ENCODE data around the gene FAM107B.

DNA sequence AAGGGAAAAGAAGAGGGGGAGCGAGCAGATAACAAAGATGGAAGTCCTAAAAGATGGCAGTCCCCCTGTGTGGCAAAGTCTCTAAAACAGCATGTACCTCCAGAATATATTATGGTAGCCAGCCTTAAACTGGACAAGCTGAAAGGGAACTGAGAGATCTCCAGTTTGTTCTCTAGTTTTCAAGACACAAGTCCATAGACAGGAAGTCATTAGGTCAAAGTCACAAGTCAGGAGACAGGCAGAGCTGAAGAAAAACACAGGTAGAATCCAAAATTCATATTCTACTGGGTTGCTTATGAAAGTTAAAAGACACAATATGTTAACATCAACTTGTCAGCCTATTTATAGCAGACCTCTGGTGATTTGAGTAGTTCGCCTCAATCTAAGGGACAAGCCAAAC, 38.7 kb downstream of the FAM107B start:
- TF ChIP-seq, protein P1, sequence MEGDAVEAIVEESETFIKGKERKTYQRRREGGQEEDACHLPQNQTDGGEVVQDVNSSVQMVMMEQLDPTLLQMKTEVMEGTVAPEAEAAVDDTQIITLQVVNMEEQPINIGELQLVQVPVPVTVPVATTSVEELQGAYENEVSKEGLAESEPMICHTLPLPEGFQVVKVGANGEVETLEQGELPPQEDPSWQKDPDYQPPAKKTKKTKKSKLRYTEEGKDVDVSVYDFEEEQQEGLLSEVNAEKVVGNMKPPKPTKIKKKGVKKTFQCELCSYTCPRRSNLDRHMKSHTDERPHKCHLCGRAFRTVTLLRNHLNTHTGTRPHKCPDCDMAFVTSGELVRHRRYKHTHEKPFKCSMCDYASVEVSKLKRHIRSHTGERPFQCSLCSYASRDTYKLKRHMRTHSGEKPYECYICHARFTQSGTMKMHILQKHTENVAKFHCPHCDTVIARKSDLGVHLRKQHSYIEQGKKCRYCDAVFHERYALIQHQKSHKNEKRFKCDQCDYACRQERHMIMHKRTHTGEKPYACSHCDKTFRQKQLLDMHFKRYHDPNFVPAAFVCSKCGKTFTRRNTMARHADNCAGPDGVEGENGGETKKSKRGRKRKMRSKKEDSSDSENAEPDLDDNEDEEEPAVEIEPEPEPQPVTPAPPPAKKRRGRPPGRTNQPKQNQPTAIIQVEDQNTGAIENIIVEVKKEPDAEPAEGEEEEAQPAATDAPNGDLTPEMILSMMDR (IDR thresholded peaks at IDR 0.05), result no peak
- no peak for TF ChIP-seq EZH2 (IDR thresholded peaks at IDR 0.05)

All from neural progenitor cell (in vitro differentiated cells).